Measurements from ENCODE around the gene OSBPL6.

OSBPL6 gene

GRCh38 chr2:178291703-178292102 is 97.4 kb downstream of the OSBPL6 start:
- DNase-seq, result no peak
- no peaks in the 10 kb centered on the region for H3K27me3 ChIP-seq (replicated peaks; ENCODE audit: control insufficient read depth, insufficient read depth, low read length, poor library complexity, severe bottlenecking)
- H3K36me3 ChIP-seq (ENCODE audit: control insufficient read depth, insufficient read depth, low read length), result no peaks in the 10 kb centered on the region
- no peak overlapping the region for H3K4me3 ChIP-seq (ENCODE audit: insufficient read depth, low read depth, low read length, poor library complexity, severe bottlenecking)
- H3K4me1 ChIP-seq (ENCODE audit: control insufficient read depth, insufficient read depth, low read length, poor library complexity, severe bottlenecking), result no peaks in the 10 kb centered on the region
- no peaks in the 10 kb centered on the region for H3K9me3 ChIP-seq (ENCODE audit: control insufficient read depth, low read length)
- H3K27ac ChIP-seq (ENCODE audit: insufficient read depth, low read length, poor library complexity, severe bottlenecking), result no peak overlapping the region

GRCh38 chr2:178292586-178292985 is 98.3 kb downstream of the OSBPL6 start:
- H3K4me1 ChIP-seq (ENCODE audit: control insufficient read depth, insufficient read depth, low read length, poor library complexity, severe bottlenecking), result no peaks in the 10 kb centered on the region
- H3K4me3 ChIP-seq (ENCODE audit: insufficient read depth, low read depth, low read length, poor library complexity, severe bottlenecking), result no peak overlapping the region
- H3K36me3 ChIP-seq (ENCODE audit: control insufficient read depth, insufficient read depth, low read length), result no peaks in the 10 kb centered on the region
- H3K9me3 ChIP-seq (ENCODE audit: control insufficient read depth, low read length), result no peaks in the 10 kb centered on the region
- no peaks in the 10 kb centered on the region for H3K27me3 ChIP-seq (replicated peaks; ENCODE audit: control insufficient read depth, insufficient read depth, low read length, poor library complexity, severe bottlenecking)
- no peak for DNase-seq
- no peak overlapping the region for H3K27ac ChIP-seq (ENCODE audit: insufficient read depth, low read length, poor library complexity, severe bottlenecking)

DNA sequence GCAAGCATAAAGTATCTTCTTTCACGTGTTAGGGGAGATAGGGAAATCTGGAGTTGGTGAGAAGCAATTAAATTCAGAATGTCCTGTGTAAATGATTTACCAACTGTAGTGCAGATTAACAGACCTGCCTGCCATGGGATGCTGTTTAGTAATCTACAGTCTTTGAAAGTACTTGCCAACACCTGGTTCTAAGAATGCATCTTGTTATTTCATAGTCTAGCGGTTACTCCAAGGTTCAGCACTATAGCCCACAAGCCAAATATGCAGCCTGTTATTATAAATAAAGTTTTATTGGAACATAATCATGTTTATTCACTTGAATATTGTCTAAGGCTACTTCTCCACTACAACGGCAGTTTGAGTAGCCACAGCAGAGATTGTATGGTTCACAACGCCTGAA is 100.8 kb downstream of the OSBPL6 start:
- Histone ChIP-seq H3K27ac (ENCODE audit: insufficient read depth, low read length, poor library complexity, severe bottlenecking) (no peak overlapping the region), H3K27me3 (replicated peaks; ENCODE audit: control insufficient read depth, insufficient read depth, low read length, poor library complexity, severe bottlenecking) (no peaks in the 10 kb centered on the region), H3K4me1 (ENCODE audit: control insufficient read depth, insufficient read depth, low read length, poor library complexity, severe bottlenecking) (no peaks in the 10 kb centered on the region), H3K9me3 (ENCODE audit: control insufficient read depth, low read length) (no peaks in the 10 kb centered on the region), H3K36me3 (ENCODE audit: control insufficient read depth, insufficient read depth, low read length) (no peaks in the 10 kb centered on the region), H3K4me3 (ENCODE audit: insufficient read depth, low read depth, low read length, poor library complexity, severe bottlenecking) (no peak overlapping the region)
- no peak for DNase-seq

GRCh38 chr2:178295906-178296305 is 101.6 kb downstream of the OSBPL6 start:
- Histone ChIP-seq H3K4me1 (ENCODE audit: control insufficient read depth, insufficient read depth, low read length, poor library complexity, severe bottlenecking) (no peaks in the 10 kb centered on the region), H3K4me3 (ENCODE audit: insufficient read depth, low read depth, low read length, poor library complexity, severe bottlenecking) (no peak overlapping the region), H3K27ac (ENCODE audit: insufficient read depth, low read length, poor library complexity, severe bottlenecking) (no peak overlapping the region), H3K36me3 (ENCODE audit: control insufficient read depth, insufficient read depth, low read length) (no peaks in the 10 kb centered on the region), H3K9me3 (ENCODE audit: control insufficient read depth, low read length) (no peaks in the 10 kb centered on the region), H3K27me3 (replicated peaks; ENCODE audit: control insufficient read depth, insufficient read depth, low read length, poor library complexity, severe bottlenecking) (no peaks in the 10 kb centered on the region)
- no peak for DNase-seq

DNA sequence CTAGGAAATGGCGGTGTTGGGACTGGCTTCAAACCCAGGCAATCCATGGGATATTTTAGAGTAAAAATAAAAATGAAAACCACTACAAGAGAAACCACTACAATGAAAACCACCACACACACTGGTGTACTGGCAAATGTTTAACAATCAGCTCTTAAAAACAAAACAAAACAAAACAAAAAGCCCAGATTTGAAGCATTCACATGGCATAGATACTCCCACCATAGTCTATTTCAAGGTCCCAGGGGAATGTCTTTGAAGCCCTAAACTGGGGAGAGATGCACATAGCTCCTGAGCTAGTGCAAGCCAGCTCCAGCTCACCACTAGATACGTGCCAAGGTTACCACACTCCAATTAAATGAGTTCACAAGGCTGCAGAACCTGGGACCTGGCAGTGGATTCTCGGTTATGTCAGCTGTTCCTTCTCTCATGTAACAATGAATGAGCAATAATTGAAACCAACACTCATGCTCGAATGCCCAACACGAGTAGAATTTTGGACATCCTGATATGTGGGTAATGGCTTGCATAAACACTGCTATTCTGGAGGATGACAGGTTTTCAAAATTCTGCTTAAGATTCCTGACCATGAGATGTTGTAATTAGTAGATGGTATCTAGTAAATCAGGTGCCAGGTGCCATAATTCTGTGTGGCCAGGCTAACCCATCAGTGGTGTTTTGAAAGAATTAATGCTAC is 102.2 kb downstream of the OSBPL6 start:
- no peak overlapping the region for H3K27ac ChIP-seq (ENCODE audit: insufficient read depth, low read length, poor library complexity, severe bottlenecking)
- no peaks in the 10 kb centered on the region for H3K36me3 ChIP-seq (ENCODE audit: control insufficient read depth, insufficient read depth, low read length)
- H3K9me3 ChIP-seq (ENCODE audit: control insufficient read depth, low read length), result no peaks in the 10 kb centered on the region
- H3K27me3 ChIP-seq (replicated peaks; ENCODE audit: control insufficient read depth, insufficient read depth, low read length, poor library complexity, severe bottlenecking), result no peaks in the 10 kb centered on the region
- H3K4me3 ChIP-seq (ENCODE audit: insufficient read depth, low read depth, low read length, poor library complexity, severe bottlenecking), result no peak overlapping the region
- H3K4me1 ChIP-seq (ENCODE audit: control insufficient read depth, insufficient read depth, low read length, poor library complexity, severe bottlenecking), result no peaks in the 10 kb centered on the region
- no peak for DNase-seq

GRCh38 chr2:178297091-178297411 is 102.7 kb downstream of the OSBPL6 start:
- Histone ChIP-seq H3K36me3 (ENCODE audit: control insufficient read depth, insufficient read depth, low read length) (no peaks in the 10 kb centered on the region), H3K4me1 (ENCODE audit: control insufficient read depth, insufficient read depth, low read length, poor library complexity, severe bottlenecking) (no peaks in the 10 kb centered on the region), H3K9me3 (ENCODE audit: control insufficient read depth, low read length) (no peaks in the 10 kb centered on the region), H3K27ac (ENCODE audit: insufficient read depth, low read length, poor library complexity, severe bottlenecking) (no peak overlapping the region), H3K4me3 (ENCODE audit: insufficient read depth, low read depth, low read length, poor library complexity, severe bottlenecking) (no peak overlapping the region), H3K27me3 (replicated peaks; ENCODE audit: control insufficient read depth, insufficient read depth, low read length, poor library complexity, severe bottlenecking) (no peaks in the 10 kb centered on the region)
- no peak for DNase-seq

DNA sequence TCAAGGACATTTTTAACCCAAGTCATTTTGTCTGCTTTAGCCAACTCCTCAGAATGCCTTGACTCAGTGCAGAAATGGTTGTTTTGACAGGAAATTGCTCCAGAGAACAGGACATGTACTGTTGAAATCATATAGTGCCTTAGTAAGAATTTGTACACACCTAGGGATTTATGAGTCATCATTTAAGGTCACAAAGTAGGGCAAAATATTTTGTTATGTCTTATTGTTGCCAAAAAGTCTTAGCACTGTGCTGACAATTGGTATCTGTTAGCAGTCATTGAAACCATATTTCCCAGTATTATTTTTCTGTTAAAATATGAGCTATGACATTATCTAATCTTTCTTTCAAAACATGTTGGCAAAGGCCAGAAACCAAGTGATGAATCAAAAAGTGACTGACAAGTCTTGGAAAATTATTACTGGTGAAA is 104.5 kb downstream of the OSBPL6 start:
- Histone ChIP-seq H3K4me3 (ENCODE audit: insufficient read depth, low read depth, low read length, poor library complexity, severe bottlenecking) (no peak overlapping the region), H3K4me1 (ENCODE audit: control insufficient read depth, insufficient read depth, low read length, poor library complexity, severe bottlenecking) (no peaks in the 10 kb centered on the region), H3K27me3 (replicated peaks; ENCODE audit: control insufficient read depth, insufficient read depth, low read length, poor library complexity, severe bottlenecking) (no peaks in the 10 kb centered on the region), H3K36me3 (ENCODE audit: control insufficient read depth, insufficient read depth, low read length) (no peaks in the 10 kb centered on the region), H3K27ac (ENCODE audit: insufficient read depth, low read length, poor library complexity, severe bottlenecking) (no peak overlapping the region), H3K9me3 (ENCODE audit: control insufficient read depth, low read length) (no peaks in the 10 kb centered on the region)
- no peak for DNase-seq

GRCh38 chr2:178301649-178302238 is 107.4 kb downstream of the OSBPL6 start:
- Histone ChIP-seq H3K36me3 (ENCODE audit: control insufficient read depth, insufficient read depth, low read length) (no peaks in the 10 kb centered on the region), H3K27ac (ENCODE audit: insufficient read depth, low read length, poor library complexity, severe bottlenecking) (no peak overlapping the region), H3K4me1 (ENCODE audit: control insufficient read depth, insufficient read depth, low read length, poor library complexity, severe bottlenecking) (no peaks in the 10 kb centered on the region), H3K4me3 (ENCODE audit: insufficient read depth, low read depth, low read length, poor library complexity, severe bottlenecking) (no peak overlapping the region), H3K9me3 (ENCODE audit: control insufficient read depth, low read length) (no peaks in the 10 kb centered on the region), H3K27me3 (replicated peaks; ENCODE audit: control insufficient read depth, insufficient read depth, low read length, poor library complexity, severe bottlenecking) (no peaks in the 10 kb centered on the region)
- no peak for DNase-seq

DNA sequence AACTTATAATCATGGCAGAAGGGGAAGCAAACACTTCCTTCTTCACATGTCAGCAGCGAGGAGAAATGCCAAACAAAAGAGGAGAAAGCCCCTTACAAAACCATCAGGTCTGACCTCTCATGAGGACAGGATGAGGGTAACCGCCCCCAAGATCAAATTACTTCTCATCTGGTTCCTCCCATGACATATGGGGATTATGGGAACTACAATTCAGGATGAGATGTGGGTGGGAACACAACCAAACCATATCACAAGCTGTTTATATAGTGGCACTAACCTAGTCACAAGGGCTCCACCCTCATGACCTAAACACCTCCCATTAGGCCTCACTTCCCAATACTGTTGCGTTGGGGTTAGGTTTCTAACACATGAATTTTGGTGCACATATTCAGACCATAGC is 110.0 kb downstream of the OSBPL6 start:
- H3K27me3 ChIP-seq (replicated peaks; ENCODE audit: control insufficient read depth, insufficient read depth, low read length, poor library complexity, severe bottlenecking), result no peaks in the 10 kb centered on the region
- no peaks in the 10 kb centered on the region for H3K36me3 ChIP-seq (ENCODE audit: control insufficient read depth, insufficient read depth, low read length)
- H3K9me3 ChIP-seq (ENCODE audit: control insufficient read depth, low read length), result no peaks in the 10 kb centered on the region
- H3K4me3 ChIP-seq (ENCODE audit: insufficient read depth, low read depth, low read length, poor library complexity, severe bottlenecking), result no peak overlapping the region
- no peak for DNase-seq
- H3K27ac ChIP-seq (ENCODE audit: insufficient read depth, low read length, poor library complexity, severe bottlenecking), result no peak overlapping the region
- no peaks in the 10 kb centered on the region for H3K4me1 ChIP-seq (ENCODE audit: control insufficient read depth, insufficient read depth, low read length, poor library complexity, severe bottlenecking)

DNA sequence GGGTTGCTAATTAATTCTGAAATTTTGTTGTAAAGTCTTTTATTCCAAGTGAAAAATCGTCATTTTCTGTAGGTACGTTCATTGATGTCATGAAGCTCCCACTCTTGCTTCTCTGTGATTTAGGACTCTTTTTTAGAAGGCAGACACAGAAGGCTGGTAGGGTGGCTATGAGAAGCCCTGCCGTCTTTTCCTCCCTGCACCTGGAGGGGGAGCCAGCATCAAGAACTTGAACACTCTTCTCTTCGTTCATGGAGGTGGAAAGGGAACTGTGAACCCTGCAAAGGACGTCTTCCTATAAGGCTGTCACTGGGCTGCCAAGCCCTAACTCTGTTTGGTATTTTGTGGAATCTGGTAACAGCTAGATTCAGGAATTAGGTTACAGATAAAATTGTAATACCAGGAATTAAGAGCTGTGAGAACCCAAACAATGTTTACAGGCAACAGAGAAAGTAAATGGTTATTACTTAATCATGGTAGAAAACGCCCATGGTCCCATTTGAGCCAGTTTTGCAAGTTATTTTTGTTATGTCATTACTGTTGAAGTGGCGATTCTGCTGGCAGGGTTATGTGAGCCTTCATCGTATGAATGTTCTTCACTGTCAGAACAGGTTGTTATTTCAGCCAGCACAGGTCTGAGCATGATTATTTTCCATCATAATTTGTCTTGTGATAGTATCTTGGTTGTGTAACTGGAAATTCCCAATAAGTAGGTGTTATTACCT is 112.2 kb downstream of the OSBPL6 start:
- Histone ChIP-seq H3K27ac (ENCODE audit: insufficient read depth, low read length, poor library complexity, severe bottlenecking) (no peak overlapping the region), H3K4me1 (ENCODE audit: control insufficient read depth, insufficient read depth, low read length, poor library complexity, severe bottlenecking) (no peaks in the 10 kb centered on the region), H3K4me3 (ENCODE audit: insufficient read depth, low read depth, low read length, poor library complexity, severe bottlenecking) (no peak overlapping the region), H3K36me3 (ENCODE audit: control insufficient read depth, insufficient read depth, low read length) (no peaks in the 10 kb centered on the region), H3K27me3 (replicated peaks; ENCODE audit: control insufficient read depth, insufficient read depth, low read length, poor library complexity, severe bottlenecking) (no peaks in the 10 kb centered on the region), H3K9me3 (ENCODE audit: control insufficient read depth, low read length) (no peaks in the 10 kb centered on the region)
- DNase-seq, result no peak

Data from effector memory CD4-positive, alpha-beta T cell (primary cell).